Hepatic stellate cell (primary cell): ENCODE results near the gene DDX27.
A peak's percentile ranks its signal among the peaks of the same experiment; 100 is the strongest.

ENCODE experiments used
- DNase-seq: peaks from one replicate; pipeline ENCODE4 v3.0.0; 2011; ENCODE audit warnings: low spot score

The DDX27 gene

GRCh38 chr20:49248879-49249665 lies 29.9 kb downstream of the DDX27 start:
- DNase-seq: no peak

DNA sequence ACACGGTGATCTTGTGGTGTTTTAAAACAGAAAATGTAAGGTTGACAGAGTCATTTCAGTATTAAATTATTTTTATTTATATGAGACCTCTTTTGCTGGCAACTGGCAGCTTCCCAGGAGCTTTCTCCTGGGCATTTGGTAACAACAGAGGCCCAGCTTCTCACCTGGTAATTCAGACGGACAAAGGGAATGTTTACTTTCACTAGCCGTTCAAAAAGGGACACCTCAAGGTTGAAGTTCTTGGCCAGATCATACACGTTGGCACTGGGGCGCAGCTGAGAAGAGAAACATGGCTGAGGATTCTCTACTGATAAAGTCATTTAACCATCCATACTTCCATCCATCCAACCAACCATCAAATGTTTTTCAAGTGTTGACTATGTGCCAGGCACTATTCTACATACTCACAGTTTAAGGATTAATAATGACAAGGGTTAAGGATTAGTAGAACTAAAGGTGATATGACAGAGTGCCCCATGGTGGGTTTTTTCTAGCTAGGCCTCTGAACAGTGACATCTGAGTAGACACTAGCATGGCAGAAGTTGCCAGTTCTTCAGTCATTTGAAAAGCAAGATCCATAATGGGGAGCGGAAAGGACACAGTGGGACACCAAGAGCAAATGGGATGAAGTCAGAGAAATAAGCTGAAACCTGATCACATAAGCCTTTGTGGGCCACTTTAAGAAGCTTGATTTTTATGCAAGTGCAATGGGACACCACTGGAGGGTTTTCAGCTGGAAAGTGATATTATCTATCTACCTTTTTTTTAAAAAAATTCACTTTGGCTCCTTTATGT lies 33.5 kb downstream of the DDX27 start:
- no peak for DNase-seq

DNA sequence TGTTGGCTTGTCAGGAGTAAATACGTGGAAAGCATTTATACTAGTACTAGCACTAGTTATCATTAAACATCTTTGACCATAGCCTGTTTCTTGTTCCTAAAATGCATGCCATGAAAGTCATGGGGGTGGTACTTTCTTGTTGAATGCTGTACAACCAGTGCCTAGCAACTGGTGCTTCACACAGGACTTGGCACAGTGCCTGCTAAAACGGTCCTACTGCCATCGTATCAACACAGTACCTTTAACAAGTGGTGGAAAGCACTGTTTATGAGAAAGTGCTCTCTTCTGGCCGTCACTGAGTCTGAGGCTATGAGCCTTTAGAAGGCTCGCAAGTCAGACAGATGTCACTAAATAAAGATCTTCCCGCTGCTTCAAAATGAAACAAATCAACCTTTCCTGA lies 37.0 kb downstream of the DDX27 start:
- no peak for DNase-seq

GRCh38 chr20:49259284-49259683 lies 40.1 kb downstream of the DDX27 start:
- DNase-seq: no peak

DNA sequence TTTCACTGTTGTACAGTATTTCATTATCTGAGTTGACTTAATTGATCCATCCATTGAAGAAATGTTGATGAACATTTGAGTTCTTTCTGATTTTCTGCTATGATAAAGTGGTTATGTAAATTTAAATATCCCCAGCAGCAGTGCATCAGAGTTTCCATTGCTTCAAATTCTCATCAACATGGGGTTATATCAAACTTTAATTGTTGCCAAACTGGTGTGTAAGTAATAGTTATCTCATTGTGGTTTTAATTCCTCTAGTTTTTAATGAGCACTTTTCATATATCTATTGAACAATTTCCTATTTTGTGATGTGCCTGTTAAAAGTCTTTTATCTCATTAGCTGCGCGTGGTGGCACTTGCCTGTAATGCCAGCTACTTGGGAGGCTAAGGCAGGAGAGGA lies 40.6 kb downstream of the DDX27 start:
- DNase-seq: no peak

- no peak for DNase-seq
Observed at GRCh38 chr20:49260218-49260617, 41.0 kb downstream of the DDX27 start.

- DNase-seq: no peak
Observed at GRCh38 chr20:49261173-49261572, 42.0 kb downstream of the DDX27 start.

DNA sequence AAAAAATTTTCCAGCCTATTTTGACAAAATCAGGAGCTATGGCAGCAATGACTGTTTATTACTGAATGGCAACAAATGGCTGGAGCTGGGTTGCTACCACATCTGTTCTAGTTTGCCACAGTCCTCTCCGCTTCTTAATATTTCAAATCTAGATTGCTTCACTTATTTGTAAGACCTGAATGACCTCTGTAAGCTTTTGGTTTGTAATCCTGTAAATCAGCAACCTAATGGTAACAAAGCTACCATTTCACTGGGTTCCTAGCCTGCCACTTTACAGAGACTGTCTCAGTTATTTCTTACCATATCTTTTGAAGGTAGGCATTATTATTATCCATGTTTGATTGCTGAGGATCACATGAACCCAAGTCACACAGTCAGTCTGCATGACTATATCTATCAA lies 43.2 kb downstream of the DDX27 start:
- DNase-seq: no peak

- no peak for DNase-seq
Observed at GRCh38 chr20:49267327-49267726, 48.1 kb downstream of the DDX27 start.

DNA sequence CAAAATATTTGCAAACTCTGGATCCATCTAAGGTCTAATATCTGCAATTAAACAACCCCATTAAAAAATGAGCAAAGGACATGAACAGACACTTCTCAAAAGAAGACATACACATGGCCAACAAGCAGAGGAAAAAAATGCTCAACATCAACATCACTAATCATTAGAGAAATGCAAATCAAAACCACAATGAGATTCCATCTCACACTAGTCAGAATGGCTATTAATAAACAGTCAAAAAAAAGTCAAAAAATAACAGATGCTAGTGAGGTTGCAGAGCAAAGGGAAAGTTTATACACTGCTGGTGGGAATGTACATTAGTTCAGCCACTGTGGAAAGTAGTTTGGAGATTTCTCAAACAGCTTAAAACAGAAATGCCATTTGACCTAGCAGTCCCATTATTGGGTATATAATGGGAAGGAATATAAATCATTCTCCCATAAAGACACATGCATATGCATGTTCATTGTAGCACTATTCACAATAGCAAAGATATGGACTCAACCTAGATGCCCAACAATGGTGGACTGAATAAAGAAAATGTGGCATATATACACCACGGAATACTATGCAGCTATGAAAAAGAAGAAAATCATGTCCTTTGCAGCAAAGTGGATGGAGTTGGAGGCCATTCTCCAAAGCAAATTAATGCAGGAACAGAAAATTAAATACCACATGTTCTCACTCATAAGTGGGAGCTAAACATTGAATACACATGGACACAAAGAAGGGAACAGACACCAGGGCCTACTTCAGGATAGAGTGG lies 49.6 kb downstream of the DDX27 start:
- no peak for DNase-seq

- DNase-seq: peak; percentile 53
Observed at GRCh38 chr20:49270177-49270576, 51.0 kb downstream of the DDX27 start.

- no peak for DNase-seq
Observed at GRCh38 chr20:49270736-49271135, 51.5 kb downstream of the DDX27 start.

- DNase-seq: no peak
Observed at GRCh38 chr20:49272654-49273053, 53.4 kb downstream of the DDX27 start.

DNA sequence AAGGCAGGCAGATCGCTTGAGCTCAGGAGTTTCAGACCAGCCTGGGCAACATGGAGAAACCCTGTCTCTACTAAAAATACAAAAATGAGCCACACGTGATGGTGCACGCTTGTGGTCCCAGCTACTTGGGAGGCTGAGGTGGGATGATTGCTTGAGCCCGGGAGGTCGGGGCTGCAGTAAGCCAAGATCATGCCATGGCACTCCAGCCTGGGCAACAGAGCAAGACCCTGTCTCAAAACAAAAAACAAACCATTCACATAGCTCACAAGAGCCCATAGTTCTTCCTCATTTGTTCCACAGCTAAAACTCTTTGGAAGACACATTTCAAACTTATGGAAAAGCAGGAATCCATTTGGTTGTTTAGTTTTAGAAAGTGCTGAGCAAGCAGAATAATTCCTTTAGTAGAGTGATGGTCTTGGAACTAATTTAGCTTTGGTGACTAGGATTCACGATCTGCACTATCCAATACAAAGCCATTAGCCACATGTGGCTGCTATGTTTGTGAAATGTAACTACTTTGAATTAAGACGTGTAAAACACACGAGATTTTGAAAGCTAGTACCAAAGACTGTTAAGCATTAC lies 54.6 kb downstream of the DDX27 start:
- no peak for DNase-seq

- no peak for DNase-seq
Observed at GRCh38 chr20:49275216-49275615, 56.0 kb downstream of the DDX27 start.

DNA sequence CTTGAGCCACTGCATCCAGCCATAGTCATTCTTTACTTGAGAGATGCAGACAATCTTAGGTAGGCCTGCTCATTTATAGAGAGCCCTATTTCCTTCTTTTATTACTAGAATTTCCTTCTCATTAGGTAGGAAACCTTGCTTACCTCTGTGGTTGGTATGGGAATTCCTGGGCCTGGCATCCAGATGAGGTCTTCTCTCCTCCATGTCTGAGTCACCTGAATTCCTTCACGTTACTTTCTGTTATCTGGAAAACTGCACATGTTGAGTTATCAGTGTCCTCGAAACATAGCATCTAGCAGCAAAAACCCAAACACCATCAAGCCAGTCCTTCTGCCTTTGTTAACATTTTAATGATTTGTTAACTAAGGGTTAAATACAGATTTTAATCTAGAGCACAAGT lies 56.4 kb downstream of the DDX27 start:
- no peak for DNase-seq

DNA sequence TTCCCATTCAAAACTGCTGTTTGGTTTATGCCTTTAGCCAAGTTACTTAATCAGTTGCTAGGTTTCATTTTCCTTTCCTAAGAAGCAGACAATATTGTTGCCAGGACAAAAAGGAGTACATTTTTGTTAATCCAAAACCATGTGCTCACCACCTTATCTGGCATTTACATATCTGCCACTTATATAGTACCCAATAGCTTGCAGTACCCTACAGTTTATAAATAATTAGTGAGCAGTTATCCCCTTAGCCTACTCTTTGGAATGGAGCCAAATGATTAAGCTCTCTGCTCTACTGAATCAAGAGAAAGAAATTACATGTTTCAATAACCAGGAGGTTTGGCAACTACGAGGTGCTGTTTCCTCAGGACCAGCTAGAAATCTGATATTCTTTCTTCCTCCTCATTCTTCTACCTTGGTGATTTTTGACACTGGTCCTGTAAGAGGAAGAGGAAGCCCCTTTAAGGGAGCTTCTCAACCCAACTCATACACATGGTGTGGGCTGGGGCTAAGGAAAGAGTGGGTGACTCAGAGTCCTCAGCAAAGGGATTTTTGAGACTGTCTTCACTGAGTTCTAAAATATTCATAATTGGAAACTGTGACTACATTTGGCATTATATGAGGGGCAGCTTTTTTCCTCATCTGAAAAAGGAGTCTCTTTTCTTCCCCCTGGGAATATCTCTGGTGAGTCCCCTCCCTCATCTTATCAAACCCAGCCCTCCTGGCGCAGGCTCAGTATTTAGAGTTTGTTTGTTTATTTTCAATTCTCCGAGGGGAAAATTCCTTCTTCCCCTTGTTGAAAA lies 57.1 kb downstream of the DDX27 start:
- peak; percentile 53 for DNase-seq

- peak; percentile 24 for DNase-seq
Observed at GRCh38 chr20:49276961-49277785, 58.0 kb downstream of the DDX27 start.

DNA sequence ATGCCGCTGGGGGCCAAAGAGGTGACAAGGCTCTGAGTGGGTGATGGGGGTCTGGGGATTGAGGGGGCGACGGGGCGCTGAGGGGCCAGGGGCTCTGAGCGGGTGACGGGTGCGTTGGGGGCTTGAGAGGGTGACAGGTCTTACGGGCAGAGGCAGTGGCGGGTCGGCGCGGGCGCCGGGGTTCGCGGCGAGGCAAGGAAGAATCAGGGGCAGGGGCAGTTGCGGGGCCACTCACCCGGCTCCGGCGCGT lies 58.5 kb downstream of the DDX27 start:
- no peak for DNase-seq

- peak; percentile 94 for DNase-seq
Observed at GRCh38 chr20:49278036-49278817, 59.0 kb downstream of the DDX27 start, which contains the start of gene ZNFX1. ZNFX1 (minus strand) TSS chr20:49278057; CDS start chr20:49275839, 2,218 bp downstream.
